ENCODE measurements around the gene EFCAB8. TPM values are rescaled to one million over a fixed set of nuclear protein-coding genes. Genes with fewer than 3 reads are reported as not detected.

Gene EFCAB8
- total RNA-seq, 4 donors from 2014 or later = 0.13 to 0.78 TPM; not detected in 2

GRCh38 chr20:32832664-32833063 lies 26.1 kb upstream of the EFCAB8 start:
- TF ChIP-seq POLR2AphosphoS5 (IDR thresholded peaks at IDR 0.05) = no peak
- no peak for TF ChIP-seq POLR2A (IDR thresholded peaks at IDR 0.05)
- TF ChIP-seq CTCF (IDR thresholded peaks at IDR 0.05) = no peak
- no peak for TF ChIP-seq EP300 (IDR thresholded peaks at IDR 0.05)
- H3K27ac ChIP-seq = no peak overlapping the region
- H3K36me3 ChIP-seq = peaks cover 3 to 51% of the 10 kb centered on the region in 2 donors
- H3K4me3 ChIP-seq = no peak overlapping the region
- H3K27me3 ChIP-seq = no peaks in the 10 kb centered on the region
- no peaks in the 10 kb centered on the region for H3K9me3 ChIP-seq
- 81 to 86% methylated on average over 1 to 5 of the region's 11 CpGs for WGBS, 2 donors (ENCODE audit: low coverage in 1 of 2)
- ATAC-seq = no peak
- H3K4me1 ChIP-seq = peaks cover 7 to 47% (median 9%) of the 10 kb centered on the region in 3 donors

- no peak overlapping the region for H3K4me3 ChIP-seq
- H3K4me1 ChIP-seq = peaks cover 4 to 24% (median 4%) of the 10 kb centered on the region in 3 donors
- no peaks in the 10 kb centered on the region for H3K9me3 ChIP-seq
- TF ChIP-seq POLR2A (IDR thresholded peaks at IDR 0.05) = no peak
- no peak for TF ChIP-seq CTCF (IDR thresholded peaks at IDR 0.05)
- no peak for TF ChIP-seq POLR2AphosphoS5 (IDR thresholded peaks at IDR 0.05)
- TF ChIP-seq EP300 (IDR thresholded peaks at IDR 0.05) = no peak
- H3K36me3 ChIP-seq = peaks cover 3 to 62% of the 10 kb centered on the region in 2 donors
- no peak overlapping the region for H3K27ac ChIP-seq
- H3K27me3 ChIP-seq = no peaks in the 10 kb centered on the region
- no peak for ATAC-seq
Measured at GRCh38 chr20:32834972-32835371, 23.8 kb upstream of the EFCAB8 start.

GRCh38 chr20:32837157-32837556 lies 21.6 kb upstream of the EFCAB8 start:
- Histone ChIP-seq H3K27me3 (no peaks in the 10 kb centered on the region), H3K4me1 (peaks cover 0 to 10% (median 0%) of the 10 kb centered on the region in 3 donors), H3K9me3 (no peaks in the 10 kb centered on the region), H3K27ac (no peak overlapping the region), H3K36me3 (peaks cover 3 to 84% of the 10 kb centered on the region in 2 donors), H3K4me3 (no peak overlapping the region)
- TF ChIP-seq POLR2AphosphoS5 (IDR thresholded peaks at IDR 0.05) (no peak), CTCF (IDR thresholded peaks at IDR 0.05) (no peak), POLR2A (IDR thresholded peaks at IDR 0.05) (no peak), EP300 (IDR thresholded peaks at IDR 0.05) (no peak)
- 17 to 36% methylated on average over 1 of the region's 1 CpG for WGBS, 2 donors (ENCODE audit: low coverage in 1 of 2)
- no peak for ATAC-seq

- Histone ChIP-seq H3K27me3 (no peaks in the 10 kb centered on the region), H3K9me3 (no peaks in the 10 kb centered on the region), H3K4me1 (no peaks in the 10 kb centered on the region), H3K27ac (no peak overlapping the region), H3K4me3 (no peak overlapping the region), H3K36me3 (peaks cover 3 to 90% of the 10 kb centered on the region in 2 donors)
- ATAC-seq = no peak
- no peak for TF ChIP-seq EP300 (IDR thresholded peaks at IDR 0.05)
- no peak for TF ChIP-seq CTCF (IDR thresholded peaks at IDR 0.05)
- no peak for TF ChIP-seq POLR2A (IDR thresholded peaks at IDR 0.05)
- TF ChIP-seq POLR2AphosphoS5 (IDR thresholded peaks at IDR 0.05) = no peak
- 78 to 100% methylated on average over 3 to 9 of the region's 17 CpGs for WGBS, 2 donors (ENCODE audit: low coverage in 1 of 2)
Measured at GRCh38 chr20:32839227-32839981, 19.3 kb upstream of the EFCAB8 start.

- no peaks in the 10 kb centered on the region for H3K4me1 ChIP-seq
- H3K27me3 ChIP-seq = no peaks in the 10 kb centered on the region
- TF ChIP-seq EP300 (IDR thresholded peaks at IDR 0.05) = no peak
- no peak for TF ChIP-seq POLR2A (IDR thresholded peaks at IDR 0.05)
- no peak for TF ChIP-seq CTCF (IDR thresholded peaks at IDR 0.05)
- TF ChIP-seq POLR2AphosphoS5 (IDR thresholded peaks at IDR 0.05) = no peak
- H3K27ac ChIP-seq = no peak overlapping the region
- no peak for ATAC-seq
- no peak overlapping the region for H3K4me3 ChIP-seq
- H3K9me3 ChIP-seq = no peaks in the 10 kb centered on the region
- peaks cover 3 to 85% of the 10 kb centered on the region in 2 donors for H3K36me3 ChIP-seq
- 65 to 71% methylated on average over 3 to 4 of the region's 4 CpGs for WGBS, 2 donors (ENCODE audit: low coverage in 1 of 2)
Measured at GRCh38 chr20:32839982-32840285, 18.8 kb upstream of the EFCAB8 start.
